HEK293T (cell line): ENCODE measurements around the gene IGF2BP1.

ENCODE experiments used
- CTCF ChIA-PET: fragments of 350-600 bp; formaldehyde crosslinking; extraction: SDS; loops from one replicate; lab custom pipeline; 2021; ENCODE audit warnings: antibody characterized with exemption, inconsistent platforms; lab: Yijun Ruan, JAX
- POLR2A ChIA-PET: fragments of 350-600 bp; formaldehyde crosslinking; extraction: SDS; loops from one replicate; lab custom pipeline; 2020; ENCODE audit warnings: antibody characterized with exemption, inconsistent platforms; lab: Yijun Ruan, JAX
- DNase-seq: peaks from one replicate; pipeline ENCODE4 v3.0.0; 2012; ENCODE audit warnings: mixed read lengths; ENCODE audit errors: extremely low spot score
- ARNT ChIP-seq: fragments of 450-650 bp; IDR thresholded peaks from 2 replicates; pipeline ENCODE4 v1.6.1; 2017; ENCODE audit warnings: mild to moderate bottlenecking
- BHLHE40 ChIP-seq: fragments of 450-650 bp; IDR thresholded peaks from 2 replicates; pipeline ENCODE4 v1.6.1; 2016; ENCODE audit warnings: mild to moderate bottlenecking, moderate library complexity, borderline replicate concordance
- CTBP1 ChIP-seq: fragments of 450-650 bp; IDR thresholded peaks from 2 replicates; pipeline ENCODE4 v1.6.1; 2016; ENCODE audit warnings: borderline replicate concordance
- ELF4 ChIP-seq: fragments of 450-650 bp; IDR thresholded peaks from 2 replicates; pipeline ENCODE4 v1.6.1; 2017; ENCODE audit warnings: antibody characterized with exemption
- FOXA1 ChIP-seq: fragments of 450-650 bp; IDR thresholded peaks from 2 replicates; pipeline ENCODE4 v1.6.1; 2016; ENCODE audit warnings: mild to moderate bottlenecking
- FOXK2 ChIP-seq: fragments of 450-650 bp; IDR thresholded peaks from 2 replicates; pipeline ENCODE4 v1.6.1; 2016; ENCODE audit warnings: mild to moderate bottlenecking
- FOXM1 ChIP-seq: fragments of 450-650 bp; IDR thresholded peaks from 2 replicates; pipeline ENCODE4 v1.6.1; 2017; ENCODE audit warnings: mild to moderate bottlenecking, borderline replicate concordance
- HDGF ChIP-seq: fragments of 450-650 bp; IDR thresholded peaks from 2 replicates; pipeline ENCODE4 v1.6.1; 2017; ENCODE audit warnings: antibody characterized with exemption, borderline replicate concordance
- L3MBTL2 ChIP-seq: fragments of 450-650 bp; conservative IDR thresholded peaks from 2 replicates; pipeline ENCODE4 v1.6.1; 2016; ENCODE audit warnings: mild to moderate bottlenecking
- LEF1 ChIP-seq: fragments of 450-650 bp; IDR thresholded peaks from 2 replicates; pipeline ENCODE4 v1.6.1; 2017; ENCODE audit warnings: mild to moderate bottlenecking, borderline replicate concordance
- NFRKB ChIP-seq: fragments of 450-650 bp; IDR thresholded peaks from 2 replicates; pipeline ENCODE4 v1.6.1; 2016; ENCODE audit warnings: mild to moderate bottlenecking, moderate library complexity
- PKNOX1 ChIP-seq: fragments of 450-650 bp; IDR thresholded peaks from 2 replicates; pipeline ENCODE4 v1.6.1; 2016
- SP1 ChIP-seq: fragments of 450-650 bp; IDR thresholded peaks from 2 replicates; pipeline ENCODE4 v1.6.1; 2017
- SUZ12 ChIP-seq: fragments of 450-650 bp; IDR thresholded peaks from 2 replicates; pipeline ENCODE4 v1.6.1; 2016; ENCODE audit warnings: mild to moderate bottlenecking
- TARDBP ChIP-seq: fragments of 450-650 bp; IDR thresholded peaks from 2 replicates; pipeline ENCODE4 v1.6.1; 2016
- ZNF384 ChIP-seq: fragments of 450-650 bp; IDR thresholded peaks from 2 replicates; pipeline ENCODE4 v1.6.1; 2016

Gene IGF2BP1

DNA sequence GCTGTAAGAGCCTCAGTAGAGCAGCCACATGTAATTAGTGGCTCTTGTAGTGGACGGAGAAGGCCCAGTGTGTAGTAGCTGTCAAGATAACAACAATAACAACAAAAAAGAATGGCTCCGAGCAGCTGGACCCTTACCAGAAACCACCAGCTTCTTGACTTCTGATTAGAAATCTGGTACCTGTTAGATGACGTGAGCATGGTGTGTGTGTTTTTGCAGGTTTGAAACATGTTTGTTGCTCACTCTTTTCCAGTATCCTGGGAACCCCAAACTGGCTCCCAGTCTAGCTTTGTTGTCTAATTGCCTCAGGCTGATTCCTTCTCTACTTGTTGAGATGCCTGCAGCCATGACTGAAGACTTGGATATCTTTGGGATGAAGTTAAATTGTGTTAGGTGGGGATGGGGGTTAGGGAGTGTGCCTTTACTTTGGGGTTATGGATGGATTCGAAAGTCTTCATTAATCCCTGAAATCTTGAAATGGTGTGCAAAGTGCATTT lies 21.0 kb downstream of the IGF2BP1 start:
- ChIA-PET POLR2A (interaction anchor here (1.0 to 1.2 kb wide), 2 partner anchors 22 to 73 kb away, joined by 4 to 5 read pairs; partner anchors contain the start of gene SNF8), CTCF (no interaction called here)
- TF ChIP-seq HDGF (no peak), ARNT (no peak), LEF1 (no peak), ELF4 (no peak), PKNOX1 (no peak), TARDBP (no peak), ZNF384 (no peak), L3MBTL2 (no peak), SUZ12 (no peak), NFRKB (no peak), BHLHE40 (no peak), FOXK2 (no peak), CTBP1 (no peak), SP1 (no peak), FOXA1 (no peak), FOXM1 (no peak)
- DNase-seq: no peak

DNA sequence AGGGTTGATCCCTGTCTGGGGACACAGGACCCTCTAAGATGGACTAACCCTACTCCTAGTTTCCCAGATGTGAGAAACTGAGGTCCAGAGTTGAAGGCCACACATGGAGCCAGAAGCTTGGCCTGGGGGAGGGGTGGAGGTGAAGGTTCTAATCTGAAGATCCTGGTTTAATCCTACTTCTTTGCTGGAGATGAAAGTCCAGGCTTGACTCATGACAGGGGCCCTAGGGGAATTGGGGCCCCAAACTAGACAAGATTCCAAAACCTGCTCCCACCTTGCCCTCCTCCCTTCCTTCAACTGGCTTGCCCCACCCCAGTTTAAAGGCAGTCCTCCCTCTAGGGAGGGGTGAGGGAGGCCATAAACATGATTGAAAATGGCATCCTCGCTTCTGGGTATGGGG lies 21.6 kb downstream of the IGF2BP1 start:
- TF ChIP-seq FOXA1: no peak
- TF ChIP-seq NFRKB: no peak
- no peak for TF ChIP-seq CTBP1
- no peak for TF ChIP-seq SUZ12
- no peak for TF ChIP-seq LEF1
- no peak for TF ChIP-seq ARNT
- no peak for TF ChIP-seq SP1
- TF ChIP-seq L3MBTL2: no peak
- no peak for TF ChIP-seq ELF4
- TF ChIP-seq PKNOX1: no peak
- no peak for TF ChIP-seq BHLHE40
- TF ChIP-seq FOXK2: no peak
- POLR2A ChIA-PET: interaction anchor here (1.0 to 1.2 kb wide), 2 partner anchors 22 to 74 kb away, joined by 4 to 5 read pairs; partner anchors contain the start of gene SNF8
- CTCF ChIA-PET: interaction anchor here (0.6 kb wide), 1 partner anchor 41 kb away, joined by 4 read pairs; no protein-coding TSS in a partner anchor
- no peak for DNase-seq

DNA sequence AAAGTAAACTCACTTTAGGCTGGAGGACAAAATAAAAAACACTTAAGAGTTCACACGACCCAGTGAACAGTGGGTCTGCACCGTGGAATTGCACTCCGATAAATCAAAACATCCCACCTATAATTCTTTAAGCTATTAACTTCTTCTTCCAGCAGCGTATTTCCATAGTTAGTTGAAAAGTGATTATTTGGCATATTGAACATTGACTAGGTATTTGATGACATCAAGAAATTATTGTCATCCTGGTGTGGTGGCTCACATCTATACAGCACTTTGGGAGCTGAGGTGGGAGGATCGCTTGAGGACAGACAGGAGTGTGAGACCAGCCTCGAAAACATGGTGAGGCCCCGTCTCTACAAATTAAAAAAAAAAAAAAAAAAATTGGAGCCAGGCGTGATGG lies 23.4 kb downstream of the IGF2BP1 start:
- TF ChIP-seq FOXA1 (no peak), PKNOX1 (no peak), BHLHE40 (no peak), FOXM1 (no peak), CTBP1 (no peak), TARDBP (no peak), ELF4 (no peak), ZNF384 (no peak)
- POLR2A ChIA-PET: interaction anchor here (0.7 to 1.9 kb wide), 3 partner anchors 23 to 76 kb away, joined by 5 to 7 read pairs (median 5); partner anchors contain the start of genes IGF2BP1 and SNF8
- DNase-seq: no peak
- CTCF ChIA-PET: interaction anchor here (0.7 to 3.0 kb wide), 2 partner anchors 12 to 308 kb away, joined by 3 to 15 read pairs; no protein-coding TSS in a partner anchor

DNA sequence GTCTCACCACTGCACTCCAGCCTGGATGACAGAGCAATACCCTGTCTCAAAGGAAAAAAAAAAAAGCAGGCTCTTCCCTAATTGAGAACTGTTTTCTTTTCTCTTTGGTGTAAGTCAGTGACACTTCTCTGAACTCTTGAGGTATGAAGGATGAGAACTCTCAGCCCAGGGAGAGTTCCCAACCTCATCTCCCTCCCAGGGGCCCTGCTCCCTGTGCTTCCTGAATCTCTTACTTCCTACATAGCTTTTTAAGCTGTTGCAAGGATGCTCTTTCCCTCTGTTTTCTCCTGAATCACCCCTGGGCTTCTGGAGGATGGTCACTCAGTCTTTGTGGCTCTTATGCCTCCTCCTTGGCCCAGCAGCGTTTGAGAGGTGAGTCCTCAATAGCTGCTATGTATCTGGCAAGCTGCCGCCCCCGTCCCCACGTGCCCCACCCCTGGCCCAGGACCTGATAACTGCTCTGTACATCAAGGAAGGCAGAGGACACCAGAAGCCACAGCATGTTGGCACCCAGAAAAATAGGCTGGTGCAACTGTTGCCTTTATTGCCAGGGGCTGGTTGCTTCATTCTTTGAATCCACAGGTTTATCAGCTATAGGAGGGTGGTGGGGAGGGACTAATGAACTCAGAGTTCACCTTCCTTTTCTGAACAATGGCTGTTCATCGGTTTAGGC lies 24.0 kb downstream of the IGF2BP1 start:
- no peak for TF ChIP-seq TARDBP
- TF ChIP-seq BHLHE40: no peak
- no peak for TF ChIP-seq ZNF384
- no peak for TF ChIP-seq NFRKB

DNA sequence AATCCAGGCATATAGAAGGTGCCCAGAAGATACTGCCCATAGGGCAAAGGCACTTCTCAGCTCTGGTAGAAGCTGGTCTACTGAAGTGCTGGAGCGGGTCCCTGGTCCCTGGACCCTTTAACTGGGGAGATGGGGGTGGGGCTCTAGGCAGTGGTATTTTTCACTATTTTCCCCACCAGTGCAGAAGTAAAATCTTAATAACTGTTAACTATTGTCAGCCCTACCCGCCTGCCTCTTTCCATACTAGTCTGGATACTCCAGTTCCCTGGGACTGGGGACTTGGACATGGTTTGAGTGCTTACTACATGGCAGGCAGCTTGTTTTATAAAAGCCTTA lies 24.6 kb downstream of the IGF2BP1 start:
- ChIA-PET POLR2A (interaction anchor here (1.3 to 1.9 kb wide), 3 partner anchors 24 to 77 kb away, joined by 5 to 7 read pairs (median 6); partner anchors contain the start of genes IGF2BP1 and SNF8), CTCF (interaction anchor here (0.9 to 3.0 kb wide), 3 partner anchors 8 to 71 kb away, joined by 3 to 15 read pairs (median 3); no protein-coding TSS in a partner anchor)
- DNase-seq: no peak
- TF ChIP-seq SUZ12 (no peak), CTBP1 (no peak), L3MBTL2 (no peak), SP1 (no peak), FOXM1 (no peak), LEF1 (no peak), FOXA1 (no peak), ELF4 (no peak), ZNF384 (no peak), HDGF (no peak), TARDBP (no peak), ARNT (no peak)

More for the DNA sequence above, 24.0 kb downstream of the IGF2BP1 start:
- ChIA-PET POLR2A (interaction anchor here (0.7 to 1.9 kb wide), 4 partner anchors 23 to 77 kb away, joined by 5 to 7 read pairs (median 6); partner anchors contain the start of genes IGF2BP1 and SNF8), CTCF (interaction anchor here (0.7 to 3.0 kb wide), 4 partner anchors 9 to 309 kb away, joined by 3 to 15 read pairs (median 3); no protein-coding TSS in a partner anchor)
- no peak for DNase-seq
